Stimulated activated CD4-positive, alpha-beta T cell treated with anti-CD3 and anti-CD28 coated beads, TNF-alpha, amount 100 ng/mL, for 48 hours (primary cell): ENCODE measurements around the gene PXN.
A peak's percentile ranks its signal among the peaks of the same experiment; 100 is the strongest.
"Not testable (repeated sequence)": the region's sequence is repeated elsewhere in the genome, so short reads cannot be mapped to it uniquely, and the experiment has no call there.

Experiments used
- DNase-seq, 3 donors: peaks; one replicate each; pipeline ENCODE4 v3.0.0-alpha.2; 2020; ENCODE audit warnings: low read depth in 3 of 3

PXN gene

GRCh38 chr12:120209851-120210250, 55.7 kb downstream of the PXN start:
- no peak for DNase-seq

DNA sequence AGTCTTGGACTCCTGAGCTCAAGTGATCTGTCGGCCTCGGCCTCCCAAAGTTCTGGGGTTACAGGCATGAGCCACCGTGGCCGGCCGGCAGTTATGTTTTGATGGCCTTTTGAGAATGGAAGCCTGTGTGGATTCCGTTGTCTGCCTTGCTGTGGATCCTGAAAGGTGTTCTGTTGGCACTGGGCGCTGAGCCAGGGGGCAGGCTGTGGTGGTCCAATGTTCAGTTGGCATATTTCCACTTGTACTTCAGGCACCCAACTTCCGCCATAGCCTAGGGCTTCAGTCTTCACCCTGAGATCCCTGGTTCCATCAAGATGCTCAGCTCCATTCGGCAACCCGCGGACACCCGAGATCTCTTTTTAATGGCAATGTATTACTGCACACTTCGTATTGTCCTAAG, 58.3 kb downstream of the PXN start:
- DNase-seq, result no peak

DNA sequence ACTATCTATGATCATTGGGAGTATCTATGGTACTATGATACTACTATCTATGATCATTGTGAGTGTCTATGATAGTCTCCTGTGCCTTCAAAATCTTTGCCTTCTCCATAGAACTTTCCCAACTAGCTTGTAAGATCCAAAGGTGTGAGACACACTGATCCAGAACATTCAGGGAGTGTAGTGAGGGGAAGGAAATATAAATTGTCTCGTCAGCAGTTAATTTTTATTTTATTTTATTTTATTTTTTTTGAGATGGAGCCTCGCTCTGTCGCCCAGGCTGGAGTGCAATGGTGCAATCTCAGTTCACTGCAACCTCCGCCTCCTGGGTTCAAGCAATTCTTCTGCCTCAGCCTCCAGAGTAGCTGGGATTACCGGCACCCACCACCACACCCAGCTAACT, 58.7 kb downstream of the PXN start:
- not testable (repeated sequence) for DNase-seq

DNA sequence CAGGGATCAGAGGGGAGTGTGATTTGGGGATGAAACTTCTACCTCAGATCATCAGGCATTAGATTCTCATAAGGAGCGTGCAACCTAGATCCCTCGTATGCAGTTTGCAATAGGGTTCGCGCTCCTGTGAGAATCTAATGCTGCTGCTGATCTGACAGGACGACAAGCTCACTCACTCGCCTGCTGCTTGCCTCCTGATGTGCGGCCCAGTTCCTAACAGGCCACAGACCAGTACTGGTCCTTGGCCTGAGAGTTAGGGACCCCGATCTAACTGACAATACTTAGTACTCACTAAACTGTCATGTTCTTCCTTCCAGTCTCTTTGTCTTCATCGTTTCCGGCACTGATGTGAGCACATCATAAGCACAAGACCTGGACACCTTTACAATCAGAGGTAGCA, 59.3 kb downstream of the PXN start:
- no peak for DNase-seq

- no peak for DNase-seq
Observed at GRCh38 chr12:120204171-120204570, 61.4 kb downstream of the PXN start.

GRCh38 chr12:120200364-120200800, 65.1 kb downstream of the PXN start:
- no peak for DNase-seq

DNA sequence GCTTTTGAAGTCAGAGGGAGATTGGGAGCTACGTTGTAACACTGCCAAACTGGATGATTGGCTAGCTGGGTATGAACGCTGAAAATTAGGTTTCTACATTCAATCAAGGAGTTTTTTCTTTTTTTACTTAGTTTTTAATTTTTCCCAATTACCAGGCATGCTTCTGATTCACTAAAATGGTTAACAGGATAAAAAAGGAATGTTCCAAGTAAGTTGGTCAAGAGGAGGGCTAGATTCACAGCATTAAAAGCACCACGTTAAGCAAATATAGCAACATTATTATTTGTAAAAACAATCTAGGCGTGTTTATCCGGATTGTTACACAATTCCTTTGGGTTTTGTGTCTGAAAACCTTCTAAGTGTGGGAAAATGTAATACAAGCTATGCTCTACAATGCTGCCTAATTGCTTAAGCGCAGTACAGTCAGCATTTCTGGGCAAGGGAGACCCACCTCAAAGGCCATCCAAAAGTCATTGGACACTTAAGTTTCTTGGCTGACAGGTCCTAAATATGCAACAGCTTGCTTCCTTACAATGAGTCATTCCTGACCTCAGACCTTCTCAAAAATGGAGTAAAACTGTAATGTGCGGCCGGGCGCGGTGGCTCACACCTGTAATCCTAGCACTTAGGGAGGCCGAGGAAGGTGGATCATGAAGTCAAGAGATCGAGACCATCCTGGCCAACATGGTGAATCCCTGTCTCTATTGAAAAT, 65.8 kb downstream of the PXN start:
- DNase-seq, result peak in 1 of 3 donors; percentile 32

DNA sequence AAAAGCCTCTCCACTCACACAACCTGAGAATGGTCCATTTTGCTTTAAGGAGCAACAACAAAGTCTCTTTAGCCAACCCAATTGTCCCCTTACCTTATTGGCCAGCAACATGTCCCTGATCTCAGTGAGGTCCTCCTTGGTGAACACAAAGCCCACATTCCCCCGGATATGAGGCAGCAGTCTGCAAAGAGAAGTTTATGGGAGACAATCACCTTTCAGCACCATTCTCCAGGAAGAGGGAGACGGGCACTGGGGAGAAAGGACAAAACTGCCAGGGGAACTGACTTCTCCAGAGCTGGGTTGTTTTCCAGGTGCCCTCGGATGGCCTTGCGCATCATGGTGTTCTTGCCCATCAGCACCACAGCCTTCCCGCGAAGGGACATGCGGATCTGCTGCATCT, 66.5 kb downstream of the PXN start:
- DNase-seq, result no peak

DNA sequence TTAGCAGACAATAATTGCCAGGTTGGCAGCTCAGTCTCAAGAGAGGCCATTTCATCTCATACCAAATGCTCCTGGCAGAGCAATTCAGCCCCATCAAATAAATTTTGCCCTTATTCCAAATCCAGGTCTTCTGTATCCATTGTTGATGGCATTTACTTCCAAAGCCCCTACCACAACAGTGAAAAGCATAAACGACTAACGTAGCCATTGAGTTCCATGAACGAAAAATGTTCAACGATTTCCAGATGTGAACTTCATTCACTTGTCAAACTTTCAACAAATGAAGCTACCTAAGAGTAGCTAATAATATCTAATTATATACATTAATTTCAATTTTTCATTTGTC, 68.0 kb downstream of the PXN start:
- no peak for DNase-seq

DNA sequence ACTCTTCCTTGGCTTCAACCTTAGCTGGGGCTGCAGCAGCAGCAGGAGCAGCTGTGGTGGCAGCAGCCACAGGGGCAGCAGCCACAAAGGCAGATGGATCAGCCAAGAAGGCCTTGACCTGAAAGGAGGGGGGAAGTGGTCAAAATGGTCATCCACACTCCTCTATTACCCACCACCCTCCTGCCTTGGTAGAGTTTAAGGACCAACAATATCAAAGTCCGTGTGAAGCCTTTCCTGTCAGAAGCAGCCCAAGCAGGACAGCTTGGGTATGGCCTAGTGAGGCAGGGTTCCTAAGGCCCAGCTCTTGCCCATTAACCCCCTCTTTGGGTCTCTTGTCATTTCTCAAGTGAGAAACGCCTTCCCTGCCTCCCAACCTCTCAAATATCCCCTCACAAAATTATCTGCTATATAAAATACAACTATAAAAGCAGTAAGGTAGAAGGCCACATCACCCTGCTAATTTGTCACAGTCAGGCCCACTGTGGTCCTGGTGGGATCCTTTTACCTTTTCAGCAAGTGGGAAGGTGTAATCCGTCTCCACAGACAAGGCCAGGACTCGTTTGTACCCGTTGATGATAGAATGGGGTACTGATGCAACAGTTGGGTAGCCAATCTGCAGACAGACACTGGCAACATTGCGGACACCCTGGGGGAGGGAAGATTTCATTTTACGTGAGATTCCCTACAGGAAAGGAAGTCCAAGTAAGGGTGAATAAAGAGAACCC, 68.6 kb downstream of the PXN start:
- DNase-seq, result not testable (repeated sequence)

- no peak for DNase-seq
Observed at GRCh38 chr12:120196363-120196762, 69.2 kb downstream of the PXN start.

- peak; percentile 79 to 85 (median 82) for DNase-seq
Observed at GRCh38 chr12:120194534-120195395, 70.8 kb downstream of the PXN start, which contains the start of gene GCN1. Gene GCN1 (minus strand): TSS chr12:120194715. CDS start chr12:120194697, 18 bp downstream.

GRCh38 chr12:120194226-120194533, 71.3 kb downstream of the PXN start:
- DNase-seq, result no peak

- not testable (repeated sequence) for DNase-seq
Observed at GRCh38 chr12:120193286-120193685, 72.2 kb downstream of the PXN start.

DNA sequence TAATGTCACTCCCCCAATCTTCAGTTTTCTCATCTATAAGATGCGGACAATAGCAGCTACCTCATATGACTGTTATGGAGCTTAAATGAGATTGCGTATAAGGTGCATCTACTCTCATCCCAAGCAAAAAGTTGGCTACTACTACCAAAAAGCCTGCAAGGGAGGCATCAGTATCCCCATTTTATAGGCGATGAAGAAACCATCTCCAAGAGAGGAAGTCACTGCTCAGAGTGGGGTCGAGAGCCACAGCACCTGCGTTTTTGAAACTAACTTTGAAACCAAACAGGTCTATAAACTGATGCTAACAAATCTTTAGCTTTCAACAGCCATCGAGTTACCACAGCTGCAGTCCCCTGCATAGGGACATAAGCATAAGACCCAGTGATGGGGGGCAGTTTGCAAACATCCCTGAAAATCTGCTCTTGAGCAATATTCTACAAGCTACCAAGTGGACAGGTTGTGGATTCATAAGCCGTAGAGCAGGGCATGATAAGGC, 74.5 kb downstream of the PXN start:
- no peak for DNase-seq

DNA sequence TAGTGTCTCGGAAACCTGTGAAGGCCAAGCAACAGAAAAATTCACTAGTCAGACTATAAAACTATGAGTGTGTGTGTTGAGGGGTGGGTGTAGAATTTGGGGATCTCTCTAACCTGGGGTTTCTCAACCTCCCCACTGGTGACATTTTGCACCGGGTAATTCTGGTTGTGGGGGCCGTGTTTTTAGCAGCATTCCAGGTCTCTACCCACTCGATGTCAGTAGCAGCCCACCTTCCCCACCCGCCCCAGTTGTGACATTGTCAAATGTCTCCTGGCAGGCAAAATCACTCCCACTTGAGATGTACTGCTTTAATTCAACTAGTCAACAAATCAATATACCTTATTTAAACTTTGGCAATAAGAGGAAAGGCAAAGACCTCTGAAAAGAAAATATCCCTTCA, 75.1 kb downstream of the PXN start:
- DNase-seq, result no peak

GRCh38 chr12:120186654-120187053, 78.9 kb downstream of the PXN start:
- no peak for DNase-seq

DNA sequence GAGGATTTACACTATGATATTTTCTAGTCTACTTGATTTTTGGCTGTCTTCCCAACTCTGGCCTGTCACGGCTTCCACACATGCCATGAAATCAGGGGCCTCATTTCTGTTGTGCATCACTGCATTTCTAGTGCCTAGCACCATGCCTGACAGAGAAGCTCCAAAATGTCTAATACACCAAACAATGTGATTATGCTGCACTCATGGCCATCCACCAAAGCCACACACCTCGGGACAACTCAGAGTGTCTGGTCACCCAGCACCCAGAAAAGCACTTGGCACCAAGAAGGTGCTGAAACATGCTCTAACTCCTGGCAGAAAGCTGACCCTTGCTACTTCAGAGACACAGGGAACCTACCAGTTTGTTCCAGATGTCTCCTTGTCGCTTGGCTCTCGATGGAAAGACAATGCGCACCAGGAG, 82.3 kb downstream of the PXN start:
- no peak for DNase-seq

GRCh38 chr12:120181991-120182631, 83.4 kb downstream of the PXN start:
- DNase-seq, result no peak

DNA sequence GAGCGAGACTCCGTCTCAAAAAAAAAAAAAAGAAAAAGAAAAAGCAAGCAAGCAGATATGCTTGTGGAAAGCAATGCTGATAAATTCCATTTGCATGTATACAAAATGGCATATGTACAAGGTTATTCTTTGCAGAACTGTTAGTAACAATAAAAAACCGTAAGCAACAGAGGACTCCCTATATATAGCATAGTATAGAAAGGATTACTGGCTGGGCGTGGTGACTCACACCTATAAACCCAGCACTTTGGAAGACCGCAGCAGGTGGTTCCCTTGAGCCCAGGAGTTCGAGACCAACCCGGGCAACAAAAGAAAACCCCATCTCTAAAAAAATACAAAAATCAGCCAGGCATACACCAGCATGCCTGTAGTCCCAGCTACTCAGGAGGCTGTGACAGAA, 84.6 kb downstream of the PXN start:
- no peak for DNase-seq

GRCh38 chr12:120175537-120175936, 90.0 kb downstream of the PXN start:
- no peak for DNase-seq

DNA sequence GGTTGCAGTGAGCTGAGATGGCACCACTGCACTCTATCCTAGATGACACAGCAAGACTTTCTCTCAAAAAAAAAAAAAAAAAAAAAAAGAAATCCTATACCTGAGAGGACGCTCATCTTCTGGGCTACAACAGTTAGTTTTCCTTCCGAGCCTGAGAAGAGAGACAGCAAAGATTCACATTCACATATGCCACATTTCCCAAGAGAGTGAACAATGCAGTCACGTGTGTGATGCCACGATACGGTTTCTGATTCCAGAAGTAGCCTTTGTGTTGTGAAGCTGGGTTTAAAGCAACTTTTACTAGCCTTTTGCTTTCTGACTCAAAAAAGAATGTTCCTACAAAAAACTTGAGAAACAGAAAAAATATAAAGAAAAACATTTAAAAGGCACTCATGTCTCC, 90.5 kb downstream of the PXN start:
- DNase-seq, result no peak
